Measurements from ENCODE around the gene BICDL2.

DNA sequence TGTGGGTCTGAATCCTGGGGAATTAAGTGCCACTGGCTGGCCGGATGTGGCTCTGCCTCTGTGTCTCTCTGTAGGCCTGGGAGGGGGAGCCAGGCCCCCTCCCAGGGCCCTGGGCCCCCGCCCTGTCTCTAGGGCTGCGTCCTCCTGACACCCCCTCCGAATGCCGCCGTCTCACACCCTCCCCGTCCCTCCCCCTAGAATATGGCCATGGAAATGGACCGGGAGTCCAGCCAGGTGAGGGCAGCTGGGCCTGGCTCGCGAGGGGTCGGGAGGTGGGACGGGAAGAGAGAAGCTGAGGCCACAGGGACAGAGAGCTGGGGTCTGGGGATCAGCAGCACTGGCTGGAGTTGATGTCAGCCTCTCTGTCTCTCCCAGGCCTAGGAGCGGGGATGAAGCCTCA, 40.4 kb downstream of the BICDL2 start:
- TF ChIP-seq, protein P1, sequence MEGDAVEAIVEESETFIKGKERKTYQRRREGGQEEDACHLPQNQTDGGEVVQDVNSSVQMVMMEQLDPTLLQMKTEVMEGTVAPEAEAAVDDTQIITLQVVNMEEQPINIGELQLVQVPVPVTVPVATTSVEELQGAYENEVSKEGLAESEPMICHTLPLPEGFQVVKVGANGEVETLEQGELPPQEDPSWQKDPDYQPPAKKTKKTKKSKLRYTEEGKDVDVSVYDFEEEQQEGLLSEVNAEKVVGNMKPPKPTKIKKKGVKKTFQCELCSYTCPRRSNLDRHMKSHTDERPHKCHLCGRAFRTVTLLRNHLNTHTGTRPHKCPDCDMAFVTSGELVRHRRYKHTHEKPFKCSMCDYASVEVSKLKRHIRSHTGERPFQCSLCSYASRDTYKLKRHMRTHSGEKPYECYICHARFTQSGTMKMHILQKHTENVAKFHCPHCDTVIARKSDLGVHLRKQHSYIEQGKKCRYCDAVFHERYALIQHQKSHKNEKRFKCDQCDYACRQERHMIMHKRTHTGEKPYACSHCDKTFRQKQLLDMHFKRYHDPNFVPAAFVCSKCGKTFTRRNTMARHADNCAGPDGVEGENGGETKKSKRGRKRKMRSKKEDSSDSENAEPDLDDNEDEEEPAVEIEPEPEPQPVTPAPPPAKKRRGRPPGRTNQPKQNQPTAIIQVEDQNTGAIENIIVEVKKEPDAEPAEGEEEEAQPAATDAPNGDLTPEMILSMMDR (IDR thresholded peaks at IDR 0.05) = no peak
- no peak for TF ChIP-seq EP300 (IDR thresholded peaks at IDR 0.05)
- TF ChIP-seq POLR2AphosphoS5 (IDR thresholded peaks at IDR 0.05) = no peak
- no peak for TF ChIP-seq POLR2A (IDR thresholded peaks at IDR 0.05)

Measured in suprapubic skin (tissue), 4 donors.